Effector CD4-positive, alpha-beta T cell (primary cell): ENCODE data around the gene GGTLC2. TPM values are rescaled to one million over a fixed set of nuclear protein-coding genes. Genes with fewer than 3 reads are reported as not detected.
"Not testable (repeated sequence)": the region's sequence is repeated elsewhere in the genome, so short reads cannot be mapped to it uniquely, and the experiment has no call there.

Source experiments
- DNase-seq: peaks from one replicate; pipeline ENCODE4 v3.0.0-alpha.2; 2020
- total RNA-seq: gene quantifications from one replicate; lab custom pipeline; 2026; lab: John Stamatoyannopoulos, UW

The GGTLC2 gene
- not detected for total RNA-seq

DNA sequence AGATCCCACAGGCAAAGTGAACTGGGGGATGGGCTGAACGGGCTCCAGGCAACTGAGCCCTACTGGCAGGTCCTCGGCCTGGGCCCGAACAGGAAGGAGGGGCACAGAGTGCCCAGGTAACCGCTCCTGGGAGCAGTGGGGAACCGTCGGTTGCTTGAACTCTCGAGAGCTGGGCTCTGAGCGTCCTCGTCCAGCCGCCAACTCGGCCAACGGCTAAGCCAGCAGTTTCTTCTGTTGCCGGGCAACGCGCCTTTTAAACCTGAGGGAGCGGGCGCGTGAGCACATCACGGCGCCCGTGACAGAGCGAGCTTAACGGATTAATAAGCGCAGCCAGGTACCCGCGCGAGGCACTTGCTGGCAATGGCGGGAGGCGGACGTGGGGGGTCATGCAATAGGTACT is at the start of gene GGTLC2:
Gene GGTLC2, plus strand, starts transcription at position 301 of the 400 bp plus-strand sequence. CDS start 1,732 bp downstream, outside the sequence.
- not testable (repeated sequence) for DNase-seq

DNA sequence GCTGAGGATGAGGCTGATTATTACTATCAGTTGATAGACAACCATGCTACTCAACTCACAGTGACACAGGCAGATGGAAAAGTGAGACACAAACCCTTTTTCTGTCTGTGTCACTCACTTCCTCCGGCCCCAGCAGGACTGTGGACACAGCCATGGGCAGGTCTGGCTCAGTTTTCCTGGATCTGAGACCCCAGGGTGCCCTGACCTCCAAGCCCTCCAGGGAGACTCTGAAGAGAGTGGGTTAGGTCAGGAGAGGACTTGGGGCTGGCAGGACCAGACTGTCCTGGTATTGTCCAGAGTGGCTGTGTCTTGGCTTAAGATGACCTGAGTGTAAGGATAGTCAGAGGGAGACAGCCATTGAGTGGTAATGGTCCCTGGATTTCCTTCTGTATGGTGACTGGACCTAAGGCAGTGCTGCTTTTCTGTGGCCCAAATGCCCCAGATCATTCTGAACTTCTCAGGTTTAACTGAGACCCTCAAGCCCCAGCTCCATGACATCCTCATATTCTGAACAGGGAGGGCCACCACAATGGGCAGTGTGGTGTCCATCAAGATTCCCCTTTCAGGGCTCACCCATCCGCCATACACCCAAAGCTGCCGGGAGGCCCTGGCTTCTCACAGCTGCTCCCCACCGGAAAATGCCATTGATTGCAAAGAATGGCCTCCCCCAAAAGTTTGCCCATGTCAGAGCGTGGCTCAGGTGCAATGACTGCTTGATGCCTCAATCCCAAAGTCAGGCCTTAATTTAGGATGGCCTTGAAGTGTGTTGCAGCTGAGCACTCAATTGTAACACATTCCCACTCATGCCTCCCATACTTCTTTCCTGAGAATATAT is 49.2 kb upstream of the GGTLC2 start:
- no peak for DNase-seq

DNA sequence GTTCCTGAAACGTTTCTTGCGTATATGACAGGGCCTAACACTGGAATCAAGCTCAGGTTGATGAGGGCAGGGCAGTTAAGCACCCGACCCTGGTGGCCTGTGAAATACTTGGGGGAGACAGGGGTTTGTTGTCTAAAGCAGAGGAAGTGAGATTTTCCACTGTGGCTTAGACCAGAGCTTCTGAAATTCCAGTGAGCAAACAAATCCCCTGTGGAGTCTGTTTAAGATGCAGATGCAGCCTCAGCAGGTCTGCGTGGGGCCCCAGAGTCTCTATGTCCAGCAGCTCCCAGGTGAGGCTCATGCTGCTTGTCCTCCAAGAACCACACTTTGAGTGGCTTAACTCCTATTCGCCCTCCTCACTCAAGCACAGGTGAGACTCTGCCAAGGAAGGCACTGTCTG is 46.3 kb upstream of the GGTLC2 start:
- DNase-seq, result no peak

DNA sequence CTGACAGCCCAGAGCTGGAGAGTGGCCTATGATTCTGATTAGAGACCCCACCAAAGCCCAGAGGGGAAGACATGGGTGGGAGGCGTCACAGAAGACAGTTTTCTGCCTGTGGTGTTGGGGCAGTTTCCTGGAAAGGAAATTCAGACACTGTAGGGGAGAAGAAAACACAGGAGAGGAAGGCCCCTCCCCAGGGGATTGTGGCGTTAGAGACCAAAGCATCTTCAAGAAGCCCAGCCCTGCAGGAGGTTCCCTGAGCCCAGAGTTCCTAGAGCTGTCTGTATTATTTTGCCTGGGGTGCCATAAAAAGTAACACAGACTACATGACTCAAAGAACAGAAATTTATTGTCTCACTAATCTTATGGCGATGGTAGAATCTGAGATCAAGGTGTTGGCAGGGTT is 45.2 kb upstream of the GGTLC2 start:
- no peak for DNase-seq

DNA sequence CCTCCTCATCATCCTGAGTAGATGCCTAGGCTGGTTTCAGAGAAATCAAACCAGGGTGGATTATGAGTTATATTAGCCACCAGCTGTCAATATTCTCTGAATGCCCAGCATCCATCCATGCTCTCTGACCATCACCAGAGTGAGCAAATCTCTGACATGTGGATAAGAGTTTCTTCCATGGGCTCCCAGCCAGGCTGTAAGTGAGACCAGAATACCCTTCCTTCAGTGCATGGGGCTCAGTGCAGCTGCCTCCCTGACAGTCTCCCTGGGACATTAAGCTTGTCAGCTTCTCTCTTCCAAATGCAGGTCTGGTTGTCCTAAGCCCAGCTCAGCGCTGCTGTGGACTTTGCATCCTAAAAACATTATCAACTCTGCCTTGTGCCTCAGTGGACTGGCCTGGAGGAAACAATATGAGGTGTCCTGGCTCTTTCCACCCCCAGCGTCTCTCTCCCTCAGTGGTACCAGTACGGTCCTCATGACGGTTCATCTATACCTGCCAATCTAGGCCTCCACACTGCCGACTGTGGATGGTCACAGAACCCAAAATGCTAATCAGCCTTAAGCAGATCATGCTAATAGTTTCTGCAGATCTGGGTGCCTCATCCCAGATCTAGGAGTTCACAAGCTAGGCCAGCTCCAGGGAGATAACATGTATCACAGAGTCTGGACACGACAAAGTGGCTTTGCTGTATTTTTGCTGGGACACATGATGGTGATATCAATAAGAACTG is 43.7 kb upstream of the GGTLC2 start:
- no peak for DNase-seq

DNA sequence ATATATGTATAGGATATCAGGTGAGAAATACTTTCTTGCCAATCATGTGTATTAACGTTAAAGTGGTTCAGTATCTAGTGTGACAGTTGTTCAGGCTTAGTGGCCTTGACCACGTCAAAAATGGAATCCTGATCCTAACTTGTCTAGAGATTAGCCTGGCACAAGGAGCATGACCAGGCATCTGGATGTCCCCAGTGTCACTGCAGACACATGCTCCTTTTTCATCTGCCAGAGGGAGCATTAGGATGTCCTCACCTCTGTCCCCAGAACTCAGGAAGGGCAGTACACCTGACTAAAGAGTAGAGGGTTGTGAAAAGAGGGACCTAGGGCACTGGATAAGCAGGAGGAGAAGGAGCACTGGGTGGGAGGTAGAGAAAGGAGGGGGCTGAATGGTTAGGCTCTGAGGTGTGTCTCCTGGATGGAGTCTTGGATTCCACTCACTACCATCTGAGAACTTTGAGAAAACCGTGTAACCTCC is 40.9 kb upstream of the GGTLC2 start:
- DNase-seq, result no peak

DNA sequence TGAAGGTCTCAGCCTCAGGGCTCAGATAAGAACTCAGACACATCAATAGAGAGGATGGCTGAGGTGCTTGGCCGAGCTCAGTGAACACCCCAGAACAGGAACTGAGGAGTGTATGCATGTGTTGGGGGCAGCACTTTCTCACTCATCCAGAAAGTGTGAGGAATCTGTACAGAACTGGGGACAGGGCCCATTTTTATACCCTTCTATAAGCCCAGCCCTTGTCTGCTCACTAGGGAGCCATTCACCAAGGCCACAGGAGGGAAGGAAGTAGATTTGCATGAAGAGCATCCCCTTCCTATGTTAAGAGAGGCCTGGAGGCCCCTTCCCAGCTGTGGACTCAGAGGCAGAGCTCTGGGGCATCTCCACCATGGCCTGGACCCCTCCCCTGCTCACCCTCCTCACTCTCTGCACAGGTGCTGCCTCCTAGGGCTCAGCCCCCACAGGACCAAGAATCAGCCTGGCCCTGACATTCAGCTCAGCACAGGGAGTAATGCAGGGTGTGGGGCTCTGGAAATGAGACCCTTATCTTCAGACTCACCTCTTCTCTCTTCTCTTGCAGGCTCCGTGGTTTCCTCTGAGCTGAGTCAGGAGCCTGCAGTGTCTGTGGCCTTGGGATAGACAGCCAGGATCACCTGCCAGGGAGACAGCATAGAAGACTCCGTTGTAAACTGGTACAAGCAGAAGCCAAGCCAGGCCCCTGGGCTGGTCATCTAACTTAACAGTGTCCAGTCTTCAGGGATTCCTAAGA is 39.9 kb upstream of the GGTLC2 start:
- DNase-seq, result no peak

DNA sequence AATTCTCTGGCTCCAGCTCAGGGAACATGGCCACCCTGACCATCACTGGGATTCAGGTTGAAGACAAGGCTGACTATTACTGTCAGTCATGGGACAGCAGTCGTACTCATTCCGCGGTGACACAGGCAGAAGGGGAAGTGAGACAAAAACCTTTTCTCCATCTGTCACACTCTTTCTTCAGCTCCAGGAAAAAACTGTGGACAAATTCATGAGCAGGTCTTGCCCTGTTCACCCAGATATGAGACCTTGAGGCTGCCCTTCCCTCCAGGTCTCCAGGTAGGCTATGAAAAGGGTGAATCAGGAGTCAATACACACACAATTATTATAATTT is 39.4 kb upstream of the GGTLC2 start:
- no peak for DNase-seq

DNA sequence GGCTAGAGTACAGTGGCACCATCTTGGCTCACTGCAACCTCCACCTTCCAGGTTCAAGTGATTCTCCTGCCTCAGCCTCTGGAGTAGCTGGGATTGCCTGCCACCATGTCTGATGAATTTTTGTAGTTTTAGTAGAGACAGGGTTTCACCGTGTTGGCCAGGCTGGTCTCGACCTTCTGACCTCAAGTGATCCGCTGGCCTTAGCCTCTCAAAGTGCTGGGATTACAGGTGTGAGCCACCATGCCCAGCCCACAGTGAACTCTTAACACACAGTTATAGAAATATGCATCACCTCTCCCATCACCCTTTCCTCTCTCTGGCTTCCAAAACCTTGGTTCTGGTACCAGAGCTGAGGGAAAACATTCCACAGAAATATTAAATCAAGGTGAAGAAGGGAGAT is 36.4 kb upstream of the GGTLC2 start:
- not testable (repeated sequence) for DNase-seq

DNA sequence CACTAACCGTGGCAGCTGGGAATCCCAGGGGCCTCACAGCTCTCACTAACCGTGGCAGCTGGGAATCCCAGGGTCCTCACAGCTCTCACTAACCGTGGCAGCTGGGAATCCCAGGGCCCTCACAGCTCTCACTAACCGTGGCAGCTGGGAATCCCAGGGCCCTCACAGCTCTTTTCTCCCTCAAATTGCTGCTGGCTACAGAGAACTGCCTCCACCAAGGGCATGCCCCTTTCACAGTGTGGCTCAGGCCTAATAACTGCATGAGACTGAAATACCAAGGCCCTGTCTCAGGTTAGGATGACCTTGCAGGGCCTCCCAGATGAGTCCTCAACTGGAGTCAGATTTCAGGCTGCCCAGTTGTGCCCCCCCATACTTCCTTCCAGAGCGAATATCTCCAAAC is 35.1 kb upstream of the GGTLC2 start:
- no peak for DNase-seq

DNA sequence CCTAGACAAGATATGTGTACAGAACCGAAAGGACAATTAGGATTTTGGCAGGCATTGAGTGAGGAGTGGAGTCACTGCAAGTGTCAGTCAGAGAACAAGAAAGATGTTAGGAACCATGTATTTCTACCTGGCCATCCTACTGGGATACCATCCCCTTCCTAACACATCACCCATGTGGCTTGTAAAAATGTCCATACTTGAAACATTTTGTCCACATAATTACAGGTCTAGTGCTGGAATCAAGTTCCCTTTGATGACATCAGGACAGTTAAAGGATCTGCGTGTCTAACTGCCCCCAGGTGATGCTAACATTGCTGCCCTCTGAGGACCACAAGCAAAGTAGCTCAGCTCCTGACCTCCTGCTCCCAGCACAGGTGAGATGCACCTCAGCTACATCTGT is 31.9 kb upstream of the GGTLC2 start:
- DNase-seq, result no peak

DNA sequence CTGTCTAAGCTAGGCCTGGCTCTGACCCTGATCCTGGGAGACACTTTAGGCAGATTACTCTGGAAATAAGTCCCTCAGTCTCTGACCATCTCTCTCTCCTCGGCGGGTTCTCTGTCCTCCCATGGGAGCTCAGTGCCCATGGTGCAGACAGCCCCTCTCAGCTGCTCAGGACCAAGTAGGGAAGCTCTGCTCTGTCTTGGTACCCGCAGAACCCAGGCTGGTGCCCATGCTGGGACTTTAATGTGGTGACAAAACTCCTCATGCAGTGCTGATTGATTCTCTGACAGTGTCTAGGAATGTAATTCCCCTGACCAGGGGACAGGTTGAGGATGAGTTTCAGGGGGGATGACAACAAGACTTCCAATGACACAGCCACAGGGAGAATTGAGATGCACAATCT is 30.3 kb upstream of the GGTLC2 start:
- DNase-seq, result no peak

DNA sequence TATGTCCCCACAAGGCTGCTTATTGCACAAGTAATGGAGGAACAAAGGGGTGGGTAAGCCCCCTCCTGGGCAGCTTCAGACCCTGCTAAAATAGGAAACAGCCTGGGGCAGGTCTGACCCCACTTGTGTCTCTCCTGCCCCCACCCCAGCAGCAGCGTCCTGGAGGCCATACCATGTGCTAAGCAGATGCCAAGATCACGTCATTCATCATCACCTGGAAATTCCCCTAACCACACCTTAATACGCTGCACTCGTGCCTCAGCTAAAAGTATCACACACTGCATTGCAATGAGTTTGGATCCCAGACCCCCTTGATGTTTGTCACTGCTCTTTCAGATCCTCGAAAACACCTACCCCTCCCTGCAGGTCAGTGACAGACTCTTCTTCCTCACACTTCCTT is 27.8 kb upstream of the GGTLC2 start:
- no peak for DNase-seq

DNA sequence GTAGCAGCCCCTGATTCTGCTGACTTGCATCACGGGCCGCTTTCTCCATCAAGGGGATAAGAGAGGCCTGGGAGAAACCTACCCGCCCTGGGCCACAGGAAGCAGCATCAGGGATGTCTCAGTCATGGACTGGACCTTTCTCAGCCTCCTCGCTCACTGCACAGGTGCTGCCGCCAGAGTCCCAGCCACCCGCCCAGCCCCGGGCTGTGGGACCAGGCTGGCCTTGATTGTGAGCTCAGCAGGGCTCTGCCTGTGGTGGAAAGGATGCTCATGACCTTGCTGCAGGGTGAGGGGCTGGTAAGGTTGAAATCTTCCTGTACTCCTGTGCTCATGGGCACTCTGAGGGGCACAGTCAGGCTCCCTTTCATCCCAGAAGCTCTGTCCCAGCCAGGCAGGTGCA is 26.0 kb upstream of the GGTLC2 start:
- no peak for DNase-seq

DNA sequence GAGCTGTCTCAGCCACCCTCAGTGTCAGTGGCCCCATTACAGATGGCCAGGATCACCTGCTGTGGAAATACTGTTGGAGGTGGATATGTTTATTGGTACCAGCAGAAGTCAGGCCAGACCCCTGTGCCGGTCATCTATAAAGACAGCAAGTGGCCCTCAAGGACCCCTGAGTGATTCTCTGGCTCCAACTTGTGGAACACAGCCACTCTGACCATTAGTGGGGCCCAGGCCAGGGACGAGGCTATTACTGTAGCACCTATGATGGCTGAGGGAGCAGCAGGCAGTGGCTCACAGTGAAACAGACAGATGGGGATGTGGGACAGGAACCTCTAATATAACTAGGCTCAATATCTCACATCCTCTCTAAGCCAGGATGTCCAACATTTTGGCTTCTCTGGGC is 25.5 kb upstream of the GGTLC2 start:
- DNase-seq, result no peak

DNA sequence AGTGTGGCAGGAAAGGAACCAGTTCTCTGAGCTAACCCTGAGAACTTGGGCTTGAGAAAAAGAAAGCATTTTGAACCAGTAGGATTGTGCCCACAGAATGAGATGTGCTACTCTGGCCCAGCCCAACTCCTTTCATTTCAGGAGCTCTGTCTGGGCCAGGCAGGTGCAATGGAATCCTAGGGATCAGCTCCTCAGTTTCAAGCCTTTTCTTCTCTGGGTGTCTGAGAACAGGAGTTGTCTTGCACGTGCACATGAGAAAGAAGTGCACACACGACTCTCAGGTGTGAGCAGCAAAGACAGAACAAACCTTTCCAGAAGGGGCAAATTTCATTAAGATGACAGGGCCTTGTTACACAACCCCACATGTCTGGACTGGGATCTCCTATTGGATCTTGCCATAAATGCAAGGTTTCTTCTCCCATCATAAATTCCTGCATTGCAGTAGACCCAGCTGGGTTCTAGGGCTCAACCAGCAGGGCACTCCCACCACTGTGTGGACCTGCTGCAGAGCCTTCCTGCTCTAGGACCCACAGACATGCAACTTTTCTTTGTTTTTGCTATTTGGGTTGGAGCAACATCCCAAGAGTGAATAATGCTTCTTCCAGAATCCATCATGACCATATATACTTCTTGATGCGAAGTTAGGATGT is 24.5 kb upstream of the GGTLC2 start:
- no peak for DNase-seq

DNA sequence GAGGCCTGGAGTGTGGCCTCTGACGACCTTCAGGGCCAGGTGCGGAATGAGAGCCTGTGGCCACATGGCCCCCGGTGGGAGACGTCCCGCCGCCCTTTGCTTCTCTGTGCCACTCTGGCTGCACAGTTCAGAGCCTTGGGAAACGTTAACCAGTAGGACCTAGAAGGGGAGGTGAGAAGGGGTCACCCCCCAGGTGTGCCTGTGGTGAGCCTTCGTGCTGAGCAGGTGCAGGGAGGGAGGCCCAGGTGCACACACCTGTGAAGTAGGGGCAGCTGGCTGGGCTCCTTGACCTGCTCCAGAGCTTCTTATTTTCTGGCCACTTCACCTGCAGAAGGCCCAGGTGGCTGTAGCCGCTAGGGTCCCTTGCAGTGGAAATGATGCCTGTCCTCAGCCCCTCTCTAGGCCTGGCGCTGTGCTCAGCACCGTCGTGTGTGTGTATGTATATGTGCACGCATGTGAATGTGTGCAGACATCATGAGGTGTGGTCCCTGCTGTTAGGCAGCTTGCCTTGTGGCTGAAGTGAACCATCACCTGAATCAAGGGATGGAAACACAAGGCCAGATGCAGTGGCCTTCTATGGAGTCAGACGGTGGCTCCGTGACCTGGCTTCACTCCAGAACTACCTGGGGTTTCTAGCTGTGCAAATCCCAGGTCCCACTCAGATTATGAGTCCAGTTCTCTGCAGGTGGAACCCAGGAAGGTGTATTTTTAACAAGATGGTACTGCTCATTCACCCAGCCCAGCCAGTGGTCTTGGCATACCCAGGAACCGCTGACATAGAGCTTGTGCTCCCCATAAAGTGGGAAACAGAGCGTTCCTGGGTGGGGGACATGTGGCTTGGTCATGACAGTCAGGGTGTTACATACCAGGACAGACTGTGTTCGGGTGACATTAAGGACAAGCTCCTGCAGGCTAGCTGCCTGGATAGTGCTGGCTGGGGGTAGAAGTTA is 15.6 kb upstream of the GGTLC2 start:
- not testable (repeated sequence) for DNase-seq

DNA sequence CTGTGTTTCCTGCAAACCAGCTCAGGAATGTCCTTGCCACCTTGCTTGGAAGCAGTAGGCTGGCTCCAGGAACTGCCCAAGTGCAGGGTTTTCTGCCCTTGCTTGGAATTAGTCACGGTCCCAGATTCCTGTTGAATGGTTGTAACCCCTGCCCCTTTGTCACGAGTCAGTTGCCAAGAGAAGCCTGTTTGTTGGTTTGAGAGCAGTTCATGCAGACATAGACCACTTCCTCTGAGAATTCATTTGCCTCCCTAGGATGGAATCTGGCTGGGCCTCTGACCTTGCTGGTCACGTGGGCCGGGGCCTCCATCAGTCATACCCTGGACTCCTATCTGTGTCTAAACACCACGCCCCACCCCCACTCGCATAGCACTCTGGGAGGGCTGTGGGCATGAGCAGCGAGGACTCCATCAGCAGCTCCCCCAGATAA is 13.2 kb upstream of the GGTLC2 start:
- not testable (repeated sequence) for DNase-seq

DNA sequence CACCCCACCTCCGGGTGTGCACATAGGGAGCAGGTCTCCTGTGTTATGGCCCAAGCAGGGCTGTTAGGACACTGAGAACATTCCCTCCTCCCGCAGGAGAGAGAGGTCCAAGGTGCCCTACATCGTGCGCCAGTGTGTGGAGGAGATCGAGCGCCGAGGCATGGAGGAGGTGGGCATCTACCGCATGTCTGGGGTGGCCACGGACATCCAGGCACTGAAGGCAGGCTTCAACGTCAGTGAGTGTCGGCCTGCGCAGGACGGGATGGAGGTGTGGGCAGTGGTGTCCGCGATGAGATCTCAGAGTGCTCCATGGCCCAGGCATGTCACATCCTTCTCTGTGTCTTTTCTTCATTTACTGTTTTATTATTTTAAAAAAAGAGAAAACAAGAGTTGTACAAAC is 12.2 kb upstream of the GGTLC2 start:
- DNase-seq, result not testable (repeated sequence)

DNA sequence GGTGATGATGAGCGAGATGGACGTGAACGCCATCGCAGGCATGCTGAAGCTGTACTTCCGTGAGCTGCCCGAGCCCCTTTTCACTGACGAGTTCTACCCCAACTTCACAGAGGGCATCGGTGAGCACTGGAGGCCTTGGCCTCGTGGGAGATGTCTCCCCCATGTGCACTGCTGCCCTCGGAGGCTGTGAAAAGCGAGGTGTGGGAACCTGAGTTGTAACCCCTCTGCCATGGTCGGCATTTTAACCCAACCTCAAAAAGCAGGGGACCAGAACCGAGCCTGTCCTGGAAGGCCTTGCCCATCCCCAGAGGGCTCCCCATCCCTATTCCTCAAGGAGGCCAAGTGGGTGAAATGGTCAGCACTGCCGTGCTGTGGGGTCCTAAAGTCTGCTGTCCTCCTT is 10.9 kb upstream of the GGTLC2 start:
- DNase-seq, result not testable (repeated sequence)

DNA sequence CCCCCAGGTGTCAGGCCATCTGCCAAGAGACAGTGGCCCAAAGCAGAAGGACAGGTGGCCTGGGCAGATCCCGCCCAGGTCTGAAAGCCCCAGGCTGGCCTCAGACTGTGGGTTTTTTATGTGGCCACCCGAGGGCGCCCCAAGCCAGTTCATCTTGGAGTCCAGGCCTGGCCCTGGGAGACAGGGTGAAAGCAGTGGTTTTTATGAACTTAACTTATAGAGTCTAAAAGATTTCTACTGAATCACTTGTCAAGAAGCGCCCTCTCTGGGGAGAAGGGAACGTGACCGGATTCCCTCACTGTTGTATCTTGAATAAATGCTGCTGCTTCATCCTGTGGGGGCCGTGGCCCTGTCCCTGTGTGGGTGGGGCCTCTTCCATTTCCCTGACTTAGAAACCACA is 8.2 kb upstream of the GGTLC2 start:
- not testable (repeated sequence) for DNase-seq

DNA sequence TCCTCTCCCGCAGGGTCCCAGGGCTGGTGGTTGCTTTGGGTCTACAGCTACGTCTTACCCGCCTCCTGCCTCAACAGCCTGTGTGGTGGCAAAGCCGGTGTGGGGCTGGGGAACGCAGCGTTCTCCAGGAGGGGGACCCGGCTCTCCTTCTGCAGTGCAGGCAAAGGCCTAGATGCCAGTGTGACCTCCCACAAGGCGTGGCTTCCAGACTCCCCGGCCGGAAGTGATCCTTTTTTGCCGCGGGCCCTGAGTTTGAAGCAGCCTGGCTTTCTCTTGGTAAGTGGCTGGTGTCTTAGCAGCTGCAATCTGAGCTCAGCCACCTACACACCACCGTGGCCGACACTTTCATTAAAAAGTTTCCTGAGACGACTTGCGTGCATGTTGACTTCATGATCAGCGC is 6.1 kb upstream of the GGTLC2 start:
- not testable (repeated sequence) for DNase-seq
